C4-2B (cell line): Measurements from ENCODE around the gene KLHL10.

Source experiments
- ZFX ChIP-seq: fragments of 450-650 bp; IDR thresholded peaks from 2 replicates; pipeline ENCODE4 v1.6.1; 2017
- TF ChIP-seq, protein P1 (sequence below): fragments of 450-650 bp; conservative IDR thresholded peaks from 2 replicates; pipeline ENCODE4 v1.5.1; 2017; ENCODE audit warnings: mild to moderate bottlenecking

DNA sequence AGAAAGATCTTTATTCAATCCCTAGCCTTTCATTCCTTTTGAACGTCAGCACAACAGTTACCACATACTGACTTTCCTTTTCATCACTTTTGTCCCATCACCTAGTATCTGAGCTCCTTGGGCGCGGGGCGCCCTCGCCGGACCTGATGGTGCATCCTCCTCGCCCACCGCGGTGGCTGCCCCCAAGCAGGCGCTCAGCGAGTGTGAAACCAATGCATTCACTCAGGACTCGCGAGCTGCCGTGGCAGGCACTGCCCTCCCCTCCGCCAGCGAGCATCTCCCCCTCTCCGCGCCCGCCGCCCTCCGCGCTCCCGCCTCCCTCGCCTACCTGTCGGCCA is 26.8 kb downstream of the KLHL10 start:
- TF ChIP-seq, protein P1, sequence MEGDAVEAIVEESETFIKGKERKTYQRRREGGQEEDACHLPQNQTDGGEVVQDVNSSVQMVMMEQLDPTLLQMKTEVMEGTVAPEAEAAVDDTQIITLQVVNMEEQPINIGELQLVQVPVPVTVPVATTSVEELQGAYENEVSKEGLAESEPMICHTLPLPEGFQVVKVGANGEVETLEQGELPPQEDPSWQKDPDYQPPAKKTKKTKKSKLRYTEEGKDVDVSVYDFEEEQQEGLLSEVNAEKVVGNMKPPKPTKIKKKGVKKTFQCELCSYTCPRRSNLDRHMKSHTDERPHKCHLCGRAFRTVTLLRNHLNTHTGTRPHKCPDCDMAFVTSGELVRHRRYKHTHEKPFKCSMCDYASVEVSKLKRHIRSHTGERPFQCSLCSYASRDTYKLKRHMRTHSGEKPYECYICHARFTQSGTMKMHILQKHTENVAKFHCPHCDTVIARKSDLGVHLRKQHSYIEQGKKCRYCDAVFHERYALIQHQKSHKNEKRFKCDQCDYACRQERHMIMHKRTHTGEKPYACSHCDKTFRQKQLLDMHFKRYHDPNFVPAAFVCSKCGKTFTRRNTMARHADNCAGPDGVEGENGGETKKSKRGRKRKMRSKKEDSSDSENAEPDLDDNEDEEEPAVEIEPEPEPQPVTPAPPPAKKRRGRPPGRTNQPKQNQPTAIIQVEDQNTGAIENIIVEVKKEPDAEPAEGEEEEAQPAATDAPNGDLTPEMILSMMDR = no peak
- no peak for TF ChIP-seq ZFX
